DOHH2 (cell line): Measurements from ENCODE around the gene RASL12.

ENCODE experiments used
- H3F3A ChIP-seq: fragments of 200-600 bp; sonication (generic), shearing (Covaris generic); 2 replicates; pipeline ENCODE4 v1.6.0; 2016; ENCODE audit warnings: antibody characterized with exemption, mild to moderate bottlenecking; ENCODE audit not compliant: control insufficient read depth, insufficient read depth
- H3K27ac ChIP-seq: fragments of 200-600 bp; sonication (generic); 2 replicates; pipeline ENCODE4 v1.5.1; 2014; ENCODE audit warnings: low read depth, mild to moderate bottlenecking, low read length, moderate library complexity
- H3K27me3 ChIP-seq: fragments of 200-600 bp; sonication (generic); 2 replicates; pipeline ENCODE4 v1.6.1; 2014; ENCODE audit warnings: mild to moderate bottlenecking, low read length, mixed read lengths; ENCODE audit not compliant: control insufficient read depth
- H3K36me3 ChIP-seq: fragments of 200-600 bp; sonication (generic); 2 replicates; pipeline ENCODE4 v1.6.1; 2014; ENCODE audit warnings: mild to moderate bottlenecking, low read length, moderate library complexity, mixed read lengths; ENCODE audit not compliant: control insufficient read depth
- H3K4me1 ChIP-seq: fragments of 200-600 bp; sonication (generic); 2 replicates; pipeline ENCODE4 v1.6.1; 2014; ENCODE audit warnings: mild to moderate bottlenecking, low read length, mixed read lengths; ENCODE audit not compliant: control insufficient read depth
- H3K4me2 ChIP-seq: fragments of 200-600 bp; sonication (generic); 2 replicates; pipeline ENCODE4 v1.6.0; 2014; ENCODE audit warnings: mild to moderate bottlenecking, low read length, moderate library complexity
- H3K4me3 ChIP-seq: fragments of 200-600 bp; sonication (generic); 2 replicates; pipeline ENCODE4 v1.5.1; 2014; ENCODE audit warnings: mild to moderate bottlenecking, low read length, mixed read lengths
- H3K79me2 ChIP-seq: fragments of 200-600 bp; sonication (generic); 2 replicates; pipeline ENCODE4 v1.6.1; 2014; ENCODE audit warnings: mild to moderate bottlenecking, low read length, mixed read lengths; ENCODE audit not compliant: control insufficient read depth
- H3K9me2 ChIP-seq: fragments of 200-600 bp; sonication (generic); replicated peaks from 2 replicates; pipeline ENCODE4 v1.6.1; 2014; ENCODE audit warnings: mild to moderate bottlenecking, low read length, mixed read lengths; ENCODE audit not compliant: control insufficient read depth
- H3K9me3 ChIP-seq: fragments of 200-600 bp; sonication (generic); 2 replicates; pipeline ENCODE4 v1.6.1; 2014; ENCODE audit warnings: antibody characterized with exemption, low read length, mixed read lengths; ENCODE audit not compliant: control insufficient read depth, insufficient read depth
- H4K20me1 ChIP-seq: fragments of 200-600 bp; sonication (generic); 2 replicates; pipeline ENCODE4 v1.6.0; 2014; ENCODE audit warnings: low read depth, mild to moderate bottlenecking, antibody characterized with exemption, low read length, moderate library complexity; ENCODE audit not compliant: control insufficient read depth, insufficient read depth
- CTCF ChIP-seq: fragments of 200-600 bp; sonication (generic); IDR thresholded peaks from one replicate; pipeline ENCODE4 v1.5.1; 2014; ENCODE audit warnings: antibody characterized with exemption, mild to moderate bottlenecking, low read depth, low read length; ENCODE audit not compliant: poor library complexity, severe bottlenecking
- EZH2phosphoT487 ChIP-seq: fragments of 200-600 bp; sonication (generic); IDR thresholded peaks from 2 replicates; pipeline ENCODE4 v1.6.1; 2017; ENCODE audit warnings: borderline replicate concordance, mild to moderate bottlenecking, antibody characterized with exemption, low read length, moderate library complexity, mixed read lengths

The RASL12 gene

GRCh38 chr15:65062726-65063125, 5.1 kb downstream of the RASL12 start:
- no peak for TF ChIP-seq EZH2phosphoT487
- no peak for TF ChIP-seq CTCF
- H3K27me3 ChIP-seq, result peaks cover 16% of the 10 kb centered on the region
- no peaks in the 10 kb centered on the region for H3K79me2 ChIP-seq
- H3K36me3 ChIP-seq, result no peaks in the 10 kb centered on the region
- H4K20me1 ChIP-seq, result no peaks in the 10 kb centered on the region
- no peaks in the 10 kb centered on the region for H3K4me1 ChIP-seq
- no peaks in the 10 kb centered on the region for H3F3A ChIP-seq
- no peaks in the 10 kb centered on the region for H3K9me2 ChIP-seq
- H3K4me2 ChIP-seq, result no peak overlapping the region
- H3K9me3 ChIP-seq, result no peaks in the 10 kb centered on the region
- no peak overlapping the region for H3K4me3 ChIP-seq
- no peak overlapping the region for H3K27ac ChIP-seq

GRCh38 chr15:65062061-65062460, 5.7 kb downstream of the RASL12 start:
- Histone ChIP-seq H3F3A (no peaks in the 10 kb centered on the region), H3K27ac (no peak overlapping the region), H3K9me3 (no peaks in the 10 kb centered on the region), H3K4me1 (no peaks in the 10 kb centered on the region), H3K79me2 (no peaks in the 10 kb centered on the region), H3K9me2 (no peaks in the 10 kb centered on the region), H3K4me2 (no peak overlapping the region), H4K20me1 (no peaks in the 10 kb centered on the region), H3K27me3 (peaks cover 16% of the 10 kb centered on the region), H3K4me3 (no peak overlapping the region), H3K36me3 (no peaks in the 10 kb centered on the region)
- no peak for TF ChIP-seq EZH2phosphoT487
- TF ChIP-seq CTCF, result no peak

GRCh38 chr15:65060641-65061397, 7.0 kb downstream of the RASL12 start:
- Histone ChIP-seq H3K9me3 (no peaks in the 10 kb centered on the region), H3K4me3 (no peak overlapping the region), H3K36me3 (no peaks in the 10 kb centered on the region), H3K27me3 (peaks cover 12% of the 10 kb centered on the region), H3K9me2 (no peaks in the 10 kb centered on the region), H3K4me2 (no peak overlapping the region), H4K20me1 (no peaks in the 10 kb centered on the region), H3K4me1 (no peaks in the 10 kb centered on the region), H3F3A (no peaks in the 10 kb centered on the region), H3K79me2 (no peaks in the 10 kb centered on the region), H3K27ac (no peak overlapping the region)
- TF ChIP-seq EZH2phosphoT487 (no peak), CTCF (no peak)
